Measurements from ENCODE around the gene PCLO. TPM values are rescaled to one million over a fixed set of nuclear protein-coding genes. Genes with fewer than 3 reads are reported as not detected.
A peak's percentile ranks its signal among the peaks of the same experiment; 100 is the strongest.
"Not testable (repeated sequence)": the region's sequence is repeated elsewhere in the genome, so short reads cannot be mapped to it uniquely, and the experiment has no call there.

The PCLO gene
- total RNA-seq, 1 experiment from 2014 or later = 7.5 TPM

- Histone ChIP-seq H3K4me1 (ENCODE audit: insufficient read depth, low read length) (no peaks in the 10 kb centered on the region), H3K4me3 (ENCODE audit: low read length) (no peak overlapping the region), H3K79me2 (ENCODE audit: low read length) (no peaks in the 10 kb centered on the region), H3F3A (ENCODE audit: low read length, unreplicated experiment) (no peaks in the 10 kb centered on the region), H2AFZ (ENCODE audit: low read length) (no peak overlapping the region), H3K9me2 (replicated peaks; ENCODE audit: low read length) (no peaks in the 10 kb centered on the region), H3K27me3 (ENCODE audit: low read length) (no peaks in the 10 kb centered on the region), H3K4me2 (ENCODE audit: low read length) (no peak overlapping the region), H3K9me3 (ENCODE audit: low read length) (no peaks in the 10 kb centered on the region), H3K27ac (ENCODE audit: low read length) (no peak overlapping the region), H4K20me1 (ENCODE audit: low read length) (no peaks in the 10 kb centered on the region), H3K9ac (ENCODE audit: low read length) (no peak overlapping the region), H3K36me3 (ENCODE audit: low read depth, low read length) (no peaks in the 10 kb centered on the region)
- TF ChIP-seq EZH2 (IDR thresholded peaks at IDR 0.05; ENCODE audit: low read length, unreplicated experiment) (no peak), EZH2phosphoT487 (IDR thresholded peaks at IDR 0.05; ENCODE audit: borderline replicate concordance, low read length) (no peak), CTCF (conservative IDR thresholded peaks at IDR 0.05; ENCODE audit: low read depth, low read length) (no peak)
- no peak for DNase-seq
- POLR2A ChIA-PET (ENCODE audit: unreplicated experiment) = no interaction called here
- CTCF ChIA-PET = interaction anchor here (0.7 kb wide), 1 partner anchor 235 kb away, joined by 3 read pairs; no protein-coding TSS in a partner anchor
- intact Hi-C loops (cut with micrococcal nuclease) = no loop called here
- no TSS peak for BruUV-seq (replicated peaks)
- ATAC-seq = peak; percentile 22; the same call in 1 of the 2 replicates
These were observed 130.5 kb downstream of the PCLO start for GRCh38 chr7:83032195-83032594.

- ATAC-seq, CTCF ChIA-PET: not testable (repeated sequence)
These were observed 138.6 kb downstream of the PCLO start for GRCh38 chr7:83023817-83024665.

GRCh38 chr7:83021032-83021431 is 141.7 kb downstream of the PCLO start:
- H3K27ac ChIP-seq (ENCODE audit: low read length) = no peak overlapping the region
- H3K27me3 ChIP-seq (ENCODE audit: low read length) = no peaks in the 10 kb centered on the region
- ChIA-PET POLR2A (ENCODE audit: unreplicated experiment) (no interaction called here), CTCF (no interaction called here)
- peaks cover 5% of the 10 kb centered on the region for H3K4me1 ChIP-seq (ENCODE audit: insufficient read depth, low read length)
- peaks cover 4% of the 10 kb centered on the region; the same call in 1 of the 2 replicates for H3K9me3 ChIP-seq (ENCODE audit: low read length)
- H3K4me2 ChIP-seq (ENCODE audit: low read length) = no peak overlapping the region
- no peak for ATAC-seq
- no peaks in the 10 kb centered on the region for H3K79me2 ChIP-seq (ENCODE audit: low read length)
- intact Hi-C loops (cut with micrococcal nuclease) = no loop called here
- H2AFZ ChIP-seq (ENCODE audit: low read length) = no peak overlapping the region
- no peaks in the 10 kb centered on the region for H3K36me3 ChIP-seq (ENCODE audit: low read depth, low read length)
- H3K4me3 ChIP-seq (ENCODE audit: low read length) = no peak overlapping the region
- no TSS peak for BruUV-seq (replicated peaks)
- H3F3A ChIP-seq (ENCODE audit: low read length, unreplicated experiment) = no peaks in the 10 kb centered on the region
- no peak for DNase-seq
- H3K9me2 ChIP-seq (replicated peaks; ENCODE audit: low read length) = no peaks in the 10 kb centered on the region
- H3K9ac ChIP-seq (ENCODE audit: low read length) = no peak overlapping the region
- no peaks in the 10 kb centered on the region for H4K20me1 ChIP-seq (ENCODE audit: low read length)
- TF ChIP-seq EZH2phosphoT487 (IDR thresholded peaks at IDR 0.05; ENCODE audit: borderline replicate concordance, low read length) = no peak
- no peak for TF ChIP-seq EZH2 (IDR thresholded peaks at IDR 0.05; ENCODE audit: low read length, unreplicated experiment)
- no peak for TF ChIP-seq CTCF (conservative IDR thresholded peaks at IDR 0.05; ENCODE audit: low read depth, low read length)

More at GRCh38 chr7:83023817-83024665, 138.6 kb downstream of the PCLO start:
- H3K27me3 ChIP-seq (ENCODE audit: low read length); H3K9me3 ChIP-seq (ENCODE audit: low read length); H3K9ac ChIP-seq (ENCODE audit: low read length); H3K4me3 ChIP-seq (ENCODE audit: low read length); H4K20me1 ChIP-seq (ENCODE audit: low read length); H3K79me2 ChIP-seq (ENCODE audit: low read length); H3K36me3 ChIP-seq (ENCODE audit: low read depth, low read length); H2AFZ ChIP-seq (ENCODE audit: low read length); BruUV-seq (replicated peaks); H3K27ac ChIP-seq (ENCODE audit: low read length); H3K4me1 ChIP-seq (ENCODE audit: insufficient read depth, low read length); intact Hi-C loops (cut with micrococcal nuclease); H3F3A ChIP-seq (ENCODE audit: low read length, unreplicated experiment); POLR2A ChIA-PET (ENCODE audit: unreplicated experiment); H3K9me2 ChIP-seq (replicated peaks; ENCODE audit: low read length): not testable (repeated sequence)
- peak; percentile 78 for DNase-seq
- H3K4me2 ChIP-seq (ENCODE audit: low read length) = peak overlapping the region; percentile 15; the same call in 1 of the 2 replicates
